Measurements from ENCODE around the gene MTX1.
"Not testable (repeated sequence)": the region's sequence is repeated elsewhere in the genome, so short reads cannot be mapped to it uniquely, and the experiment has no call there.

Gene MTX1

GRCh38 chr1:155192346-155193274 is 15.9 kb upstream of the MTX1 start:
- no peak for DNase-seq

GRCh38 chr1:155193275-155193990 is 15.1 kb upstream of the MTX1 start:
- peak; percentile 69 for DNase-seq

- not testable (repeated sequence) for DNase-seq
Observed at GRCh38 chr1:155193991-155194240, 14.6 kb upstream of the MTX1 start.

GRCh38 chr1:155195201-155196102 is 13.0 kb upstream of the MTX1 start:
- peak; percentile 13 for DNase-seq

GRCh38 chr1:155196103-155196892 is 12.2 kb upstream of the MTX1 start:
- DNase-seq = no peak

GRCh38 chr1:155196893-155197638 is 11.4 kb upstream of the MTX1 start:
- no peak for DNase-seq

GRCh38 chr1:155197901-155198546 is 10.5 kb upstream of the MTX1 start:
- DNase-seq = no peak

GRCh38 chr1:155198547-155198906 is 10.0 kb upstream of the MTX1 start:
- no peak for DNase-seq

- DNase-seq = no peak
Observed at GRCh38 chr1:155199792-155200191, 8.7 kb upstream of the MTX1 start.

GRCh38 chr1:155200920-155201319 is 7.6 kb upstream of the MTX1 start:
- DNase-seq = no peak

GRCh38 chr1:155202198-155202597 is 6.3 kb upstream of the MTX1 start:
- no peak for DNase-seq

GRCh38 chr1:155202731-155203515 is 5.6 kb upstream of the MTX1 start:
- no peak for DNase-seq

GRCh38 chr1:155205035-155205434 is 3.5 kb upstream of the MTX1 start:
- no peak for DNase-seq

- no peak for DNase-seq
Observed at GRCh38 chr1:155205969-155206593, 2.4 kb upstream of the MTX1 start.

GRCh38 chr1:155206891-155207805 is 1.3 kb upstream of the MTX1 start:
- DNase-seq = peak; percentile 71

- peak; percentile 13 for DNase-seq
Observed at GRCh38 chr1:155207806-155208540, 522 bp upstream of the MTX1 start, which contains the start of gene THBS3. TSS of gene THBS3 (minus strand) at chr1:155207897. CDS start at chr1:155207876, 21 bp downstream.

GRCh38 chr1:155209312-155209721 is 822 bp downstream of the MTX1 start:
- DNase-seq = no peak

Data from amniotic stem cell (primary cell).